DND-41 (cell line): ENCODE measurements around the gene GPR135.

Experiments used
- ATAC-seq: fragments of 200-7000 bp; cut with Tn5 transposase; 3 replicates; pipeline ENCODE4 v1.9.1; 2021; ENCODE audit warnings: low read depth; ENCODE audit not compliant: insufficient read depth
- DNase-seq: peaks from one replicate; pipeline ENCODE4 v3.0.0-alpha.2; 2020
- H2AFZ ChIP-seq: 2 replicates; pipeline ENCODE4 v1.6.0; 2012; ENCODE audit warnings: low read depth, low read length
- H3K27ac ChIP-seq: 2 replicates; pipeline ENCODE4 v1.5.1; 2012; ENCODE audit warnings: low read length, inconsistent platforms
- H3K27me3 ChIP-seq: fragments of 200-600 bp; sonication (generic); 2 replicates; pipeline ENCODE4 v1.6.0; 2012; ENCODE audit warnings: low read length, mild to moderate bottlenecking, inconsistent platforms; ENCODE audit not compliant: insufficient read depth, poor library complexity
- H3K36me3 ChIP-seq: 2 replicates; pipeline ENCODE4 v1.5.1; 2012; ENCODE audit warnings: low read length, inconsistent platforms; ENCODE audit not compliant: insufficient read depth
- H3K4me1 ChIP-seq: 2 replicates; pipeline ENCODE4 v1.5.1; 2012; ENCODE audit warnings: mild to moderate bottlenecking, low read length; ENCODE audit not compliant: insufficient read depth
- H3K4me2 ChIP-seq: 2 replicates; pipeline ENCODE4 v1.6.0; 2012; ENCODE audit warnings: mild to moderate bottlenecking, moderate library complexity, low read length, inconsistent platforms; ENCODE audit not compliant: insufficient read depth
- H3K4me3 ChIP-seq, 2 experiments: fragments of 200-600 bp in 1 of 2; shearing (Covaris generic) in 1 of 2; 2 replicates each; pipeline ENCODE4 v1.5.1; 2012 to 2016; ENCODE audit warnings: inconsistent platforms in 2 of 2, low read length in 2 of 2, mild to moderate bottlenecking in 2 of 2, low read depth in 1 of 2, moderate library complexity in 1 of 2
- H3K79me2 ChIP-seq: 2 replicates; pipeline ENCODE4 v1.6.0; 2012; ENCODE audit warnings: low read length, inconsistent platforms; ENCODE audit not compliant: insufficient read depth
- H3K9ac ChIP-seq: 2 replicates; pipeline ENCODE4 v1.6.0; 2012; ENCODE audit warnings: low read depth, mild to moderate bottlenecking, inconsistent platforms, low read length, moderate library complexity
- H3K9me3 ChIP-seq: 2 replicates; pipeline ENCODE4 v1.5.1; 2012; ENCODE audit warnings: low read length, moderate library complexity, mild to moderate bottlenecking, inconsistent platforms; ENCODE audit not compliant: insufficient read depth, severe bottlenecking
- H4K20me1 ChIP-seq: 2 replicates; pipeline ENCODE4 v1.6.0; 2012; ENCODE audit warnings: low read length; ENCODE audit not compliant: insufficient read depth
- CTCF ChIP-seq: IDR thresholded peaks from 2 replicates; pipeline ENCODE4 v1.5.1; 2012; ENCODE audit warnings: borderline replicate concordance, low read length, moderate library complexity, mild to moderate bottlenecking; ENCODE audit not compliant: poor library complexity, severe bottlenecking; ENCODE audit errors: extremely low read depth
- EZH2 ChIP-seq: IDR thresholded peaks from 3 replicates; pipeline ENCODE4 v1.6.1; 2012; ENCODE audit warnings: borderline replicate concordance, low read depth, mild to moderate bottlenecking, moderate library complexity, low read length, inconsistent platforms; ENCODE audit not compliant: severe bottlenecking

GPR135 gene

DNA sequence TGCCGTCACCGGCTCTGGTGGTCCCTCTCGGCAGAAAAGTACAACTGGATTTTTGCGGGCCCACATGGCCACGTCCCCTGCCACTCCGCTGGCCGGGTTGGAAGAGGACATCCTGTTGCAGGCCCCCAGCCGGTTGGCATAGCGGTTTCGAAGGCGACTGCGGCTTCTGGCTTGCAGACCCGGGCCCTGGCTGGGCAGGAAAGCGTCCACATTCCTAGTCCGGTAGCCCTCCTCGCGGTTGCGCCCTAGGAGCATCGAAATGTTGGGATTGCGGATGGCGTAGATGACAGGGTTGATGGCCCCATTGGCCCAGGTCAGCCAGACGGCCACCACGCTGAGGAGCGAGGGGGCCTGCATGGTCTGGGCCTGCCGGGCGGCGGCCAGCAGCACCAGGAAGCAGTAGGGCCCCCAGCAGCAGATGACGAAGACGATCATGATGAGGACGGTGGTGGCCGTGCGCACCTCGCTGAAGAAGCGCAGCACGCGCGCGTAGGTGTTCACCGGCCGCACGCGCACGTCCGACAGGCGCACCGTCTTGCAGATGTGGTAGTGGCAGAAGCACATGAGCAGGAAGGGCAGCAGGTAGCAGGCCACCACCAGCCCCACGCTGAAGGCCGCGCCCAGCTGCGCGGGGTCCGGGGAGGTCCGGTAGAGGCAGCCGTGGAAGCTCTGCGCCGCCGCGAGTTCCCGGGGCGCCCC is 1.2 kb downstream of the GPR135 start:
- Histone ChIP-seq H3K9me3 (no peaks in the 10 kb centered on the region), H3K4me1 (no peaks in the 10 kb centered on the region), H3K27me3 (no peaks in the 10 kb centered on the region), H3K4me2 (no peak overlapping the region), H3K27ac (no peak overlapping the region), H3K36me3 (peaks cover 18% of the 10 kb centered on the region), H2AFZ (no peak overlapping the region), H3K79me2 (no peaks in the 10 kb centered on the region), H3K4me3 (no peak overlapping the region), H4K20me1 (no peaks in the 10 kb centered on the region), H3K9ac (no peak overlapping the region)
- TF ChIP-seq EZH2 (no peak), CTCF (no peak)
- ATAC-seq: no peak
- DNase-seq: no peak

DNA sequence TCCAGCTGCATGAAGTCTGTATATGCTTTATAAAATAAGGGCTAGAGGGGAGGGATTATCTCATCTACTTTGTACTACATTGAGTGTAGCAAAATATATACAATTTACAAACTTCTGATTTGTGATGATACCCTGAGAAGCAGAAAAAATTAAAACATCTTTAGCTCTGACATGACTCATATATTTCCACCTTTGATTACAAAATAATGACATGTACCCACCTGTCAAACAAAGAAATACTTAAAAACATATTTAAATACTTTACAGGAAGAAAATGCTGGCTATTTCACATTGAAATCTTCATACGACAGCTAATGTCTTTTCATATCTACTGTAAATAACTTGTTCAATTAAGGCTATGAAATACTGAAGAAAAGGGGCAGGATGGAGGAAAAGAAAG is 3.3 kb downstream of the GPR135 start:
- TF ChIP-seq EZH2: no peak
- no peak for TF ChIP-seq CTCF
- no peak for ATAC-seq
- H3K36me3 ChIP-seq: peaks cover 18% of the 10 kb centered on the region

GRCh38 chr14:59460378-59460777 is 4.8 kb downstream of the GPR135 start:
- no peak overlapping the region for H2AFZ ChIP-seq
- H3K27ac ChIP-seq: no peak overlapping the region
- no peaks in the 10 kb centered on the region for H3K79me2 ChIP-seq
- H3K27me3 ChIP-seq: no peaks in the 10 kb centered on the region
- TF ChIP-seq EZH2 (no peak), CTCF (no peak)
- H3K9ac ChIP-seq: no peak overlapping the region
- no peaks in the 10 kb centered on the region for H3K9me3 ChIP-seq
- ATAC-seq (no peak), DNase-seq (no peak)
- H4K20me1 ChIP-seq: no peaks in the 10 kb centered on the region
- H3K4me1 ChIP-seq: no peaks in the 10 kb centered on the region
- H3K4me2 ChIP-seq: no peak overlapping the region
- H3K4me3 ChIP-seq: no peak overlapping the region
- H3K36me3 ChIP-seq: peaks cover 13% of the 10 kb centered on the region

More for the DNA sequence above, 3.3 kb downstream of the GPR135 start:
- Histone ChIP-seq H3K9ac (no peak overlapping the region), H3K4me1 (no peaks in the 10 kb centered on the region), H3K4me3 (no peak overlapping the region), H3K9me3 (no peaks in the 10 kb centered on the region), H4K20me1 (no peaks in the 10 kb centered on the region), H3K79me2 (no peaks in the 10 kb centered on the region), H3K27me3 (no peaks in the 10 kb centered on the region), H2AFZ (no peak overlapping the region), H3K27ac (no peak overlapping the region), H3K4me2 (no peak overlapping the region)
- DNase-seq: no peak
